Measurements from ENCODE around the gene KCTD13.
"Not testable (repeated sequence)": the region's sequence is repeated elsewhere in the genome, so short reads cannot be mapped to it uniquely, and the experiment has no call there.

Gene KCTD13

DNA sequence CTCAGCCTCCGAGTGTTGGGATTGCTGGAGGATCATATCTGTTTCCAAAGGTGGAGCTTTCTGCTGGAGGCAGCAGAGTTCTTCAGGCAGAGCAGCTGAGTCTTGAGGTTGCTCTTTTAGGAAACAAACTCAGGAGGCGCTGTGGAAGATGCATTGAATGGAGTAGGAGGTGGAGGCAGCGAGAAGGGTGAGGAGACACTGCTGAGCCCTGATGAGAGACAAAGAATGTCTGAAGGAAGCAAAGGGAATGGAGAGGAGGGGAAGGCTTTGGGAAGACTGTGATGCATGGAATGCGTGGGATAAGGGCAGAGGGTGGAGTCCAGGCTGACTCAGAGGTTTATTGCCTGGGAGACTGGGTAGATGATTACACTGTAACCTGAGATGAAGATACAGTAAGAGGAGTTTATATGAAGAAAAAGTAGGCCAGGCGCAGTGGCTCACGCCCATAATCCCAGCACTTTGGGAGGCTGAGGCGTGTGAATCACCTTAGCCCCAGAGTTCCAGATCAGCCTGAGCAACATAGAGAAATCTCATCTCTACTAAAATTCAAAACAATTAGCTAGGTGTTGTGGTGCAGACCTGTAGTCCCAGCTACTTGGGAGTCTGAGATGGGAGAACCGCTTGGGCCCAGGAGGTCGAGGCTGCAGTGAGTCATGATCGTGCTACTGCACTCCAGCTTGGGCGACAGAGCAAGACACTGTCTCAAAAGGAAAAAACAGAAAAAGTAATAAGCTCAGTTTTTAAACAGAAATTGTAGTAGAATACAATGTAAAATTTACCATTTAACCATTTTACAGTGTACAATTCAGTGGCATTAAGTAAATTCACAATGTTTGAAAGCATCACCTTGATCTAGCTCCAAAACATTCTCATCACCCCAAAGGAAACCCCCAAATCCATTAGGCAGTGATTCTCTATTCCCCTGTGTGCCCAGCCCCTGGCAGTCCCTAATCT, 18.1 kb upstream of the KCTD13 start:
- no peak for DNase-seq

DNA sequence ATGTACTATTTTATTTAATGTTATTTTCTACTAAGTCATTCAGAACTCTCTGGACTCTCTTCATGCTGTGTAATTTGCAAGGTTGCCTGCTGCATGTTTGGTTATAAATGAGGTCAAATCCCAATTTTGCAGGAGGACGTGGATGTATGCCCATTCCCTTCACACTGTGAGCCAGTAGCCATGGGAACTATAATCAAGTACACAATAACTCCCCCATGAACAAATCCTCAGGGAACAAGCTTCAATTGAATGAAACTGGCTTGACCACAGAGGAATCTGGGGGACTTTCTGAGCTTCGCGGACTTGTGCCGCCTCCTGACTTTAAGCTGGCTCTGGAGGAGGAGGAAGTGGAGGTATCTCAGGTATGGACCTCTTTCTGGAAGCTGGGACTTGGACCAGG, 14.6 kb upstream of the KCTD13 start:
- no peak for DNase-seq

DNA sequence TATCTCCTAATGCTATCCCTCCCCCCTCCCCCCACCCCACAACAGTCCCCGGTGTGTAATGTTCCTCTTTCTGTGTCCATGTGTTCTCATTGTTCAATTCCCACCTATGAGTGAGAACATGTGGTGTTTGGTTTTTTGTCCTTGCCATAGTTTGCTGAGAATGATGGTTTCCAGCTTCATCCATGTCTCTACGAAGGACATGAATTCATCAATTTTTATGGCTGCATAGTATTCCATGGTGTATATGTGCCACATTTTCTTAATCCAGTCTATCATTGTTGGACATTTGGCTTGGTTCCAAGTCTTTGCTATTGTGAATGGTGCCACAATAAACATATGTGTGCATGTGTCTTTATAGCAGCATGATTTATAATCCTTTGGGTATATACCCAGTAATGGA, 5.7 kb upstream of the KCTD13 start:
- DNase-seq = not testable (repeated sequence)

DNA sequence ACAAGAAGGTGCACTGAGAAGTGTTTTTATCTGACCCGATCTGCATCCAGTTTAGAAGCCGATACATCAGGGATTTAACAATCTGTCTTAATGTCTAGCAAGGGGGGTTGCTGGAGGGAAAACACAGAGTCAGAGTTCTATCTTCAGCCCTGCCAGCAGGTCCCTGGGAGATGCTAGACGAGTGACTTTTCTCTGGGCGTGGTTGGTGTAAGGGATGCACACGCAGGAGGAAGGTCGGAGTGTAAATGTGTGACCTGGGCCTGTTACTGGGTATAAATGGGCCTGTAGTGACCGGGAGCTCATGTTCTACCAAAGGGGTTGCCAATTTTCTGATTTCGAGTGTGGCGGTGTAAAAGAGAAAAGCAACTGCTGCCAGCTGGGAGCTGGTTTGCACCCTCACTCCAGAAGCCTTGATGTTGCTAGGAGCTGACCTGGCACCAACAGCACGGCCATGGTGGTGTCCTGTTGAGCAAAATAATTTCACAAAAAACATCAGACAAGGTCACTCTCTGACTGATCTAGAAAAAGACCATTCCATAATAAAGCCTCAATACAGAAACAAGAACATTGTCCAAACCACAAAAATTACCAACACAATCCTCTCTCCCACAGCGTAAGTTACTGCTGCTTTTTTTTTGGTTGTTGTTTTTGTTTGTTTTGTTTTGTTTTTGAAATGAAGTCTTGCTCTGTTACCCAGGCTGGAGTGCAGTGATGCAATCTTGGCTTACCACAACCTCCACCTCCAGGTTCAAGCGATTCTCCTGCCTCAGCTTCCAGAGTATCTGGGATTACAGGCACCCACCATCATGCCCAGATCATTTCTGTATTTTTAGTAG, 1.3 kb upstream of the KCTD13 start:
- no peak for DNase-seq

DNA sequence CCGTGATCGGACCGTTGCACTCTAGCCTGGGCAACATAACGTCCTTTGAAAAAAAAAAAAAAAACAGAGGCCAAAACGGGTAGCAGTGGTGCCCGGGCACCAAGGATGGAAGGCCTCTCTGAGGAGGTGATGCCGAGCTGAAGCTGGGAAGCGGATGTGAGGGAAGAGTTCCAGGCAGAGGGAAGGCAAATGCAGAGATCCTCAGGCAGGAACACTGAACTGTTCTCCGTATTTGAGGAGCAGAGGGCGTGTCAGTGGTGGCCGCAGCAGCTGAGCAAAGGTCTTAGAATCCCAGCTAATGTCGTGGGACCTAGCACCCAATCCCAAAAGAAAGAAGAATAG, 656 bp upstream of the KCTD13 start:
- no peak for DNase-seq

DNA sequence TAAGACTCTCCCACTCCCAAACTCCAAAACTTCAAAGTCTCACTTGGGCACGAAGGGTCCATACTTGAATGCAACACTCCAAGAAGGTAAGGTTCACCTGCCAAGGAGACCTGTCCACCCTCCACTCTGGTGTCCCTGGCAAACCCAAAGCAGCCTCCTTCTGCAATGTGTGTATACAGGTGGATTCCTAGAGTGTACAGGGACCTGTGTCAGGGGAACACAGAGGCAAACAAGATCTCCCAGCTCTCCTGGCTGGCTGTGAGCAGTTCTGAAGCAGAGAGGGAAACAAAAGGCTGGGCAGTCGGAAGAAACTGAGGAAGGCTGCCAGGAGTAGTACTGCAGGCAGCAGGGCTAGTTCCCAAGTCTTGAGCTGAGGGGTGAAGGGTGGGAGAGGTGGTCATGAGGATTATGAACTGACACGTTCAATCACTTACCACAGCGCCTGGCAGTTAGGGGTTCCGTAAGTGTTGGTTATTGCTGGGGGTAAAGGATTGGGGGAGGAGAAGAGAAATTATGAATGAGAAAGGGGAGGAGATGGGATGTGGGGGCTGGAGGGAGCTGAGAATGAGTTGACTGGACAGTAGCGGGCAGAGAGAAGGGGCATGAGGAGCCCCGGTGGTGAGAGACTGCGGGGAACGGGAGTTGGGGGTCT, 795 bp downstream of the KCTD13 start:
- no peak for DNase-seq

DNA sequence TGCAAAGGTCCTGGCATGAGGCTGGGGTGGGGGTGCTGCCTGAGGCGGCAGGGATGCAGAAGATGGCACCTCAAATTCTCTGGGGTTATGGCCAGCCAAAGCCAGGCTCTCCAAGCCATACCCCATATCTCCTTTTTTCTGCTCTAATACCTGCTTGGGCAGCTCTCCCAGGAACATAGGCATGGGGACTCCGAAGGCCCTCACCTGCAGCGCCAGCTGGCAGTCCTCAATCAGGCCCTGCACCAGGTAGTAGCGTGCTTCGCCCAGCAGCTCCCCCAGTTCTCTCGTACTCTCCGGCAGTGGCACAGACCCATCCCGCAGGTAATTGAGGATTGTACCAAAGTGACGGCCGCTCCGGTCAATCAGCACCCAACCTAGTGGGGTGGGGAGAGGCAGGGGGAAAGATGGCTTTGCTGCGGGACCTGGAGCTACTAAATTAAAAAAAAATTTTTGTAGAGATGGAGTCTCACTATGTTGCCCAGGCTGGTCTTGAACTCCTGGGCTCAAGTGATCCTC, 3.0 kb downstream of the KCTD13 start:
- DNase-seq = no peak

DNA sequence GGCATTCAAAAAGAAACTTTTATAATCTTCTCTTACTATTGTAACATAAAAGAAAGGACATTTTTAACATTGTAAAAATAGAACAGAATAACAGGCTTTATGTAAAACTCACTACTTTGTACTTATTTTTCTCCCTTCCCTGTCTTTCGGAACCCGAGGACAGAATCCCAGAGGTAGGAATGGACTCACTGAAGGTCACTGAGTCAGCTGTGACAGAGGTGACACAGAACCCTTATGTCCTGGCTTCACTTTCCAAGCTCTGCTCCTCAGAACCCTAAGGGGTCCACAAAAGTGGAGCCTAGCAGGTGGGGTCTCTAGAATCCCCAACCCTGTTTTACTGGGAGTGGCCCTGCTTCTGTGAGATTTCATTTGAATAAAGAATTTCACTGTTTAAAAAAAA, 3.7 kb downstream of the KCTD13 start:
- DNase-seq = no peak

DNA sequence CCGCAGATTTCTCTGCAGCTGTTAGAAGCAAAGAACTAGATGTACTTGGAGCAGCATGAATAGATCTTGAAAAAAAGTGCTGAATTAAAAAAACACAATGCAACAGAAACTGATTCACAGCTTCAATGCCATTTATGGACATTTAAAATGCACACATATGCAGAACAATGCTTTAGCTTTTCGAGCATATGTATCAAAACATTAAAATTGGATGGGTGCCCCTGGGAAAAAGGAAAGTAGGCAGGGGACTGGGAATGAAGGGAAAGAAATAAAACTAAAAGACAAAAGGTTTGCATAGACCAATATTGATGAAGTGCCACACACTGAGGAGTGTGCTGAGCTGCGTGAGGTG, 5.0 kb downstream of the KCTD13 start:
- no peak for DNase-seq

DNA sequence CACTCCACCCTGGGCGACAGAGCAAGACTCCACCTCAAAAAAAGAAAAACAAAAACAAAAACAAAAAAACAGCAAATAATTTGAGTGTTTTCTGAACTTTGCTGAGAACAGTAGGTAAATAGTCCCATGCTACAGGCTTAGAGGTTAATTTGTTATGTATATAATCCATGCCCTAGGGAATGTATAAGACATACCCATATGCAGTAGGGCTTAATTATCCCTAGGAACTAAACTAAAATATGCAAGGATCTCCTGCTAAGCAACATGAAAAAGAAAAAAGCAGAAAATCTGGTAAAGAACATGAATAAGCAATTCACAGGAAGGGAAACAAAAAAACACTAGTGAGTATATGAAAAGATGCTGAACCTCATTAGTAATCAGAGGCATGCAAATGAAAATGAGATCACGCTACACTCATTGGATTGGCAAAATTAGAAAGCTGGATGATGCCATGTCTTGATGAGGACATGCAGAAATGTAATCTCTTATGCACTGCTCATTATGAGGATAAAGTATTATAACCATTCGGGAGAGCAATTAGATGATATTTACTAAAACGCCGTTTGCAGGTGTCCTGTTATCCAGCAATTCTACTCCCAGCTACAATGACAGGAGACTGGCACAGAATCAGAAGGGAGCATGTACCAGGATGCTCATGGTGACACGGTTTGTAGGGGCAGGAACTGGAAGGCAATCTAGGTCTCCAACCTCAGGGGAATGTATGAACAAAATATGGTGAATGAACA, 5.6 kb downstream of the KCTD13 start:
- no peak for DNase-seq

DNA sequence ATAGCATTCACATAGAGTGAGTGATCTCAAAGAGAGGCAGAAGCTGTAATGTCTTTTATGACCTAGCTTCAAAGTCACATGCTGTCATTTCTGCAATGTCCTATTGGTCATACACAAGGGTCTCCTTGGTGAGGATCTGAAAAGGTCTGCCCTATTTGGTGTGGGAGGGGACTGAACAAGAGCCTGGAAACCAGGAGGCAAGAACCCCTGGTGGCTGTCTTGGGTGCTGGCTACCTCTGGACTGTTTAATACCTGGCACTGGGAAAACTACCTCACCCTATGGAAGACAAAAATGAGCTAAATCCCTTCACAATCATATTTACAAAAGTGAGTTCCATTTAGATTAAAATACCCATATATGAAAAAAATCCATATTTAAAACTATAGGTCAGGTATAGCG, 9.0 kb downstream of the KCTD13 start:
- no peak for DNase-seq

DNA sequence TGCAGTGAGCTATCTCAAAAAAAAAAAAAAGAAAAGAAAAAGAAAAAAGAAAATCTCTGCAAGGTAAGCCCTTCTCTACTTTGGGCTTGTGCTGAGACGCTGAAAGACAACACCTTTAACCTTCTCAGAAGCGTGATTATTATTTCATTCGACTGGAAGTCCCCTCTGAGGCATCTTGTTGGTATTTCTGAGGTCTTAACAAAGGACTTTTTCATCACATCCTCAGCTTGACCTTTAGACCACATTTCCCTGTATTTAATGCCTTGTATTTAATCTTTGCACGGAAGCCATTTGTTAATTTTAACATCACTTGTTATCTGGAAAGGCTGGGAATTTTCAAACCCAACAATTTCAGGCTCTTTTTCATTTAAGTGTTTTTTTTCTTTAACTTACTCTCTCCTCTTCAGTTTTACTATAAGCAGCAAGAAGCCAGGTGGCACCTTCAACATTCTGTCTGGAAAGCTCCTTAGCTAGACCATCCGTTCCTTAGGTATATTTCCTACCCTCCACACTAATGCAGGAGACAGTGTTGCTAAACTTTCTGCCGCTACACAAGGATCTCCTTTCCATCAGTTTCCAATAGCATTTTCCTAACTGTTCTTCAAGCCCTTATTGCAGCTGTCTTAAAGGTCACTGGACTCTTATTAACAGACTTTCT, 10.3 kb downstream of the KCTD13 start:
- no peak for DNase-seq

DNA sequence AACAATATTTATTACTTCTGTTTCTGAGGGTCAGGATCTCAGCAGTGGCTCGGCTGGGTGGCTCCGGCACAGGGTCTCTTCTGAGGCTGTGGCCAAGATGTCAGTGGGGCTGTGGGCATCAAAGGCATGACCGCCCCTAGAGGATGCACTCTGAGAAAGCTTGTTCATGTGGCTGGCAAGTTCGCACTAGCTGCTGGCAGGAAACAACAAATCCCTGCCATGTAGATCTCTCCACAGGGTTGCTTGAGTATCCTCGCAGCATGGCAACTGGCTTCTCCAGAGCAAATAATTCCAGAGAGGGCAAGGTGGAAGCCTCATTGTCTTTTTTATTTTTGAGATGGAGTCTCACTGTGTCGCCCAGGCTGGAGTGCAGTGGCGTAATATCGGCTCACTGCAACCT, 12.5 kb downstream of the KCTD13 start:
- DNase-seq = no peak

DNA sequence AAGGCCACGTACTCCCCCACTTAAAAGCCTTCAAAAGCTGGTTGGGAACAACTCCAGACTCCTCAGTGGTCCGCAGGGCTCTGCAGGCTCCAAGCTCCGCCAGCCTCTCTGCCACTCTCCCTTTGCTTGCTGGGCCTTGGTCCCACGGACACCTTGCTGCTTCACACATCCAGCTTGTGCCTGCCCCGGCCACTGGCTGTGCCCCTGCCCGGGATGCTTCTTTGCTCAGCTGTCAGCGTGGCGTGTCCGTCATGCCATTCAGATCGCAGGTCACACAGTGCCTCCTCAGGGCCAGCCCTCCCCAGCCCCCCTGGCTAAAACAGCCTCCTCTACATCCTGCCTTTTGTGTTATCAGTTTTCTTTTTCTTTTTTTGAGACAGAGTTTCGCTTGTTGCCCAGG, 13.9 kb downstream of the KCTD13 start:
- DNase-seq = no peak

DNA sequence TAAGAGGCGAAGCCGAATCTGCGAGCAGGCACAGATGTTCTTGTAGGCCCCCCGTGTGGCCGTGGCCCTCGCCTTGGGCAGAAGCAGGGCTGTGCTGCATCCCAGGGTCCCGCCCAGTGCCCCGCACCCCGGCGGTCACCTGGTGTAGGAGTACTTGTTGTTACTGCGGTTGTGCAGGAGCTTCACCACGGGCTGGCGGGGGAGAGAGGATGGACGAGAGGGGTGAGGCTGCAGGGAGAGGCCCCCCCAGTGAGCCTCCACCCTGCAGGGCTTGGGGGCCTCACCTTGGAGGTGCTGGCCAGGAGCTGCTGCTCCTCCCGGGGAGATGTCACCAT, 14.4 kb downstream of the KCTD13 start:
- DNase-seq = no peak

DNA sequence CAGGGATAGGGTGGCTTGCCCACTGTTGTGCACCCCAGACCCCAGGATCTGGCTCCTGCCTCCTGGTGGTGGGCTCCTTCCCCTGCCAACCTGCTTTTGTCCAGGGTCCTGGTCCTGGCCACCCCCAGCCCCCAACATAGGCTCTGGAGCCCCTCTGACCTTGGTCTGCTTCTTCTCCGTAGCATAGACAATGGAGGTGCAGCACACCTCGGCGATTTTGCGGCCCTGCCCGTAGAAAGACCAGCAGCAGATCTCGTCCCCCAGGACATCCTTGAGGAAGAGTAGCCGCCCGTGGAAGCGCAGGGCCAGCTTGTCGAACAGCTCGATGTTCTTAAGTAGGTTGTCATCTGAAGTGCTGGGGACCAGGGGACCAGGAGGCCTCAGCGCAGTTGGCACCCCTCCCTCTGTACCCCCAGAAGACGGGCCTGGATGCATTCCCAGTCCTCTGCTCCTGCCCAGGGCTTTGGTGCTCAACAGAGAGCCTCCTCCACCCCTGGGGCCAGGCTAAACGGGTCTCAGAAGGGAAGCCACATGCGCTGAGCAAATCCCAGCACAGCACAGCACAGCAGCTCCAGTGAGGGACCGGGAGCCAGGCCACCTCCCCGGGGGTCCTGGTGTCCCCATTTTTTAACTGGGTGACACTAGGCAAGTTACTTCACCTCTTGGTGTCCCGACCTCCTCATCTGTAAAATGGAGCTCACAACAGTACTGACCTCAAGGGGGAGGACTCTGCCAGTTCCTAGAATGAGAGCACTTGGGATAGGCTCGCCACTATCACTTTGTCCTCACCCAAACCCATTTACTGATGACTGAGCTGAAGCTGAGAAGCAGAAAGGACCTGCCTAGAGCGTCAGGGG, 15.0 kb downstream of the KCTD13 start:
- no peak for DNase-seq

DNA sequence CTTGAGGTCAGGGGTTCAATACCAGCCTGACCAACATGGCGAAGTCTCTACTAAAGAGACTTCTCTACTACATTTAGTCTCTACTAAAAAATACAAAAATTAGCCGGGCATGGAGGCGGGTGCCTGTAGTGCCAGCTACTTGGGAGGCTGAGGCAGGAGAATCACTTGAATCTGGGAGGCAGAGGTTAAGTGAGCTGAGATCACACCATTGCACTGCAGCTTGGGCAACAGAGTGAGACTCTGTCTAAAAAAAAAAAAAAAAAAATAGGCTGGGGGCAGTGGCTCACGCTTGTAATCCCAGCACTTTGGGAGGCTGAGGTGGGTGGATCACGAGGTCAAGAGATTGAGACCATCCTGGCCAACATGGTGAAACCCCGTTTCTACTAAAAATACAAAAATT, 16.2 kb downstream of the KCTD13 start:
- not testable (repeated sequence) for DNase-seq

DNA sequence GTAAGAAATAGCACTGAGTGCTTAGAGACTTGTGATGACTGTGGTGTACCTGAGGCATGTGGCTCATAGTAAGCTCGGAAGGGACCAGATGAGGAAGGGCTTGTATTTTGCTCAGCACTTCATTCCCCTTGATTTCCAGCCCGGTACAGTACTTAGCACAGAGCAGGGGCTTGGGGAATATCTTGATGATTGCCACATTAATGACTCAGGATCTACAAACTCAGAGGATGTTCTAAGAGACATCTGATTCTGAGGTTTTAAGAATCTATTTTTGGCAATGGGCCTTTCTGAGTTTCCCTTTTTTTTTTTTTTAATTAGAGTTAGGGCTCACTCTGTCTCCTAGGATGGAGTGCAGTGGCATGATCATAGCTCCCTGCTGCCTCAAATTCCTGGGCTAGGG, 16.6 kb downstream of the KCTD13 start:
- no peak for DNase-seq

DNA sequence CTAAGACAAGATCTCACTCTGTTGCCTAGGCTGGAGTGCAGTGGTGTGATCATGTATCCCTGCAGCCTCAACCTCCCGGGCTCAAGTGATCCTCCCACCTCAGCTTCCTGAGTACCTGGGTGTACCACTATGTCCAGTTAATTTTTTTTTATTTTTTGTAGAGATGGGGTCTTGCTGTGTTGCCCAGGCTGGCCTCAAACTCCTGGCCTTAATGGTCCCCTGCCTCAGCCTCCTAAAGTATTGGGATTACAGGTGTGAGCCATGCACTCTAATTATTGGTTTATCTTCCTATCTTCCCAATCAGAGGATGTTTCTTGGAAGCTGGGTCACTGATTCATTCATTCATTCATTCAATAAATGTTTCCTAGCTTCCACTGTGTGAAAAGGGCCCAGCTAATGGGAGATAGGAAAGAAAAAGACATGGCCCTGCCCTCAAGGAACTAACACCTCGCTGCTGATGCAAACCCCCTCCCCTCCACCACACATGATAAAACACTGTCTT, 17.3 kb downstream of the KCTD13 start:
- DNase-seq = no peak

DNA sequence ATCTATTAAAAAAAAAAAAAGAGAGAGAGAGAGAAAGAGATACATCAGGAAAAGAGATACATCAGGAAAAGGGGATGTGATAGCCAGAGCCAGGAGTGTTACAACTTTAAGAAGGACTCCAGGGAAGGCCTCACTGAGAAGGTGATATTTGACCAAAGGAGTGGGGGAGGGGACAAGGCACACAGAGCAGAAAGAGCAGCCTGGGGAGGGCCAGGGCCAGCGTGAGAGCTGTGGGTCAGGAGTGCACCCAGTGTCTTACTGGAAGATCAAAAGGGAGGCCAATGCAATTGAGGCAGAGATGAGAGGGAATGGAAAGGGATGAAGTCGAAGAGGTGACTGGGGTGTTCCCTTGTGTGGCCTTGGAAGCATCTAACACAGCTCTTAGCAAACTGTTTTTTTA, 18.1 kb downstream of the KCTD13 start:
- no peak for DNase-seq

All from activated gamma-delta T cell treated with Interleukin-2 at 50 U/mL for 16 hours (primary cell).